Ectodermal cell (in vitro differentiated cells): ENCODE results near the gene CPVL.

Source experiments
- H3K27ac ChIP-seq: 2 replicates; pipeline ENCODE4 v1.7.0; 2013; ENCODE audit warnings: mild to moderate bottlenecking, low read depth, low read length; ENCODE audit not compliant: insufficient read depth, poor library complexity, severe bottlenecking
- H3K27me3 ChIP-seq: 2 replicates; pipeline ENCODE4 v1.7.0; 2013; ENCODE audit warnings: mild to moderate bottlenecking, low read length; ENCODE audit not compliant: insufficient read depth, control insufficient read depth, poor library complexity, severe bottlenecking
- H3K36me3 ChIP-seq: one replicate; pipeline ENCODE4 v1.7.0; 2013; ENCODE audit warnings: low read length; ENCODE audit not compliant: control insufficient read depth, insufficient read depth
- H3K4me1 ChIP-seq: one replicate; pipeline ENCODE4 v1.7.0; 2013; ENCODE audit warnings: low read length; ENCODE audit not compliant: control insufficient read depth, insufficient read depth
- H3K4me3 ChIP-seq: 2 replicates; pipeline ENCODE4 v1.7.0; 2013; ENCODE audit warnings: low read depth, low read length, control low read depth; ENCODE audit not compliant: insufficient read depth
- H3K9me3 ChIP-seq: 2 replicates; pipeline ENCODE4 v1.7.0; 2013; ENCODE audit warnings: mild to moderate bottlenecking, low read length, moderate library complexity; ENCODE audit not compliant: control insufficient read depth
- WGBS, 2 experiments: methylation state at CpG; one replicate each; pipeline ENCODE4 v1.1.7; 2013; ENCODE audit warnings: missing lambda C conversion rate in 2 of 2; 5-methylcytosine and 5-hydroxymethylcytosine counted together

Gene CPVL

GRCh38 chr7:28961972-28962371, 184.4 kb downstream of the CPVL start:
- no peak overlapping the region for H3K4me3 ChIP-seq
- peaks cover 21% of the 10 kb centered on the region for H3K27me3 ChIP-seq
- H3K27ac ChIP-seq: no peak overlapping the region
- 41 to 43% methylated on average over 5 of the region's 5 CpGs for WGBS, 2 experiments
- H3K36me3 ChIP-seq: no peaks in the 10 kb centered on the region
- H3K4me1 ChIP-seq: peaks cover 12% of the 10 kb centered on the region
- H3K9me3 ChIP-seq: no peaks in the 10 kb centered on the region

DNA sequence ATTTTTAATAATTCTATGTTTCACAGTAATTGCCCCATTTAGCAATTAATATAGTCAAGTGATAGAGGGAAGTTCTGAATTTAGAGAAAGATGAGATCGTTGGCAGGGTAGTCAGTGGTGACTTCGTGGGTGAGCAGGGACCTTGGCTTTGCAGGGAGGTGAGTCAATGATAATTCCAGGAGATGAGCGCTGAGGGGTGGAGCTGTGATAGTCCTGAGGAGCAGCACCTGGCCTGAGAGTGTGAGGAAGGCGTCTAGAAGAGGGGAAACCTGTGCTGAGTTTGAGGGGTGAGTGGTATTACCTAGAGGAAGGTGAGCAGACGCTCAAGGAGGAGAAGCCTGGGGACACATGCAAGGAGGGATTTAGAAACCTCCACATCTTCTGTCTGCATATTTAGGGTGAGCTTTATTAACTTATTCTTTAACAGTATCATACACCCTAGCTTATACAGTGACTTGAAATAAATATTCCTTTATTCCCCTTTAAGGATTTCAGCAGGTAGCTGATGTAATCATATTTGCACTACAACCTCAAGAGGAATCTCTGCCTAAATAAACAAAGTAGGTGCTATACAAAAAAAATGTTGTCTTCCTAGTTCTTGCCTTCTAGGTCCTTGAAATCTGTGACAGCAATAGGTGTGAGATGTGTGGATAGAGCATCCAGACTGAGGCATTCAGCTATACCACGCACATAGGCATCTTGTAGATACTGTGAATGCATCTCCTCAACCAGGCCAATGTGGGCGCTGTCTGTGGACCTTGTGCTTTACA, 186.1 kb downstream of the CPVL start:
- Histone ChIP-seq H3K36me3 (no peaks in the 10 kb centered on the region), H3K27ac (no peak overlapping the region), H3K9me3 (no peaks in the 10 kb centered on the region), H3K4me1 (peaks cover 15% of the 10 kb centered on the region), H3K4me3 (no peak overlapping the region), H3K27me3 (peaks cover 38% of the 10 kb centered on the region)
- 86 to 90% methylated on average over 7 of the region's 7 CpGs for WGBS, 2 experiments

GRCh38 chr7:28958980-28959347, 187.4 kb downstream of the CPVL start:
- H3K4me3 ChIP-seq: peak overlapping the region; percentile 52

GRCh38 chr7:28958235-28958979, 187.9 kb downstream of the CPVL start, which contains the start of gene TRIL:
Gene TRIL, minus strand, starts transcription at chr7:28958330. Its CDS starts 284 bp downstream, at chr7:28958046.
- WGBS, 2 experiments: 1 to 2% methylated on average over 66 of the region's 66 CpGs
- peaks cover 17% of the 10 kb centered on the region for H3K4me1 ChIP-seq
- H3K27ac ChIP-seq: peak within 1 kb of the TSS; percentile 22
- H3K36me3 ChIP-seq: no peaks in the 10 kb centered on the region
- no peaks in the 10 kb centered on the region for H3K9me3 ChIP-seq
- peak within 1 kb of the TSS; percentile 52 for H3K4me3 ChIP-seq
- peaks cover 40% of the 10 kb centered on the region for H3K27me3 ChIP-seq

More at GRCh38 chr7:28958980-28959347, 187.4 kb downstream of the CPVL start:
- Histone ChIP-seq H3K36me3 (no peaks in the 10 kb centered on the region), H3K27ac (no peak overlapping the region), H3K4me1 (peaks cover 15% of the 10 kb centered on the region), H3K27me3 (peaks cover 40% of the 10 kb centered on the region), H3K9me3 (no peaks in the 10 kb centered on the region)
- WGBS, 2 experiments: 45 to 51% methylated on average over 6 of the region's 6 CpGs

DNA sequence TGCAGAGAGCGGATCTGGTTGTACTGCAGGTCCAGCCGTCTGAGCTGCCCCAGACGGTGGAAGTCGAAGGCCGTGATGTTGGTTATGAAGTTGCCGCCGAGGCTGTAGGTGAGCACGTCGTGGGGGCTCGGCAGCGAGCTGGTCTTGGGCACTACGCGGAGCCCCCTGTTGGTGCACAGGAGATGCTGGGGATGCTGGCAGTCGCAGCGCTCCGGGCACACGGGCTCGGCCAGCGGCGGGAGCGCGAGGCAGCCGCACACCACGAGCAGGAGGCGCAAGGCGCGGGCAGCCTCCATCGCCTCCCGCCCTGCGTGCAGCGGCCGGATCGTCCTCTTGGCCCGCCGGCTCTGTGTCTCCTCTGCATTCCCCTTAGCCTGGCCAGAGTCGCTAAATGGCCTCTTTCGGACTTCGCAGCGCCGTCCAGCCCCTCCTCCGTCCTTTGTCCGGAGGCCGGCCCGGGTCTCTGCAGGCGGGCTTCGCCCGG, 188.5 kb downstream of the CPVL start:
- Histone ChIP-seq H3K27ac (peak overlapping the region; percentile 22), H3K4me3 (peak overlapping the region; percentile 52), H3K36me3 (no peaks in the 10 kb centered on the region), H3K27me3 (peaks cover 40% of the 10 kb centered on the region), H3K9me3 (no peaks in the 10 kb centered on the region), H3K4me1 (peaks cover 19% of the 10 kb centered on the region)
- WGBS, 2 experiments: 2 to 3% methylated on average over 47 of the region's 47 CpGs

DNA sequence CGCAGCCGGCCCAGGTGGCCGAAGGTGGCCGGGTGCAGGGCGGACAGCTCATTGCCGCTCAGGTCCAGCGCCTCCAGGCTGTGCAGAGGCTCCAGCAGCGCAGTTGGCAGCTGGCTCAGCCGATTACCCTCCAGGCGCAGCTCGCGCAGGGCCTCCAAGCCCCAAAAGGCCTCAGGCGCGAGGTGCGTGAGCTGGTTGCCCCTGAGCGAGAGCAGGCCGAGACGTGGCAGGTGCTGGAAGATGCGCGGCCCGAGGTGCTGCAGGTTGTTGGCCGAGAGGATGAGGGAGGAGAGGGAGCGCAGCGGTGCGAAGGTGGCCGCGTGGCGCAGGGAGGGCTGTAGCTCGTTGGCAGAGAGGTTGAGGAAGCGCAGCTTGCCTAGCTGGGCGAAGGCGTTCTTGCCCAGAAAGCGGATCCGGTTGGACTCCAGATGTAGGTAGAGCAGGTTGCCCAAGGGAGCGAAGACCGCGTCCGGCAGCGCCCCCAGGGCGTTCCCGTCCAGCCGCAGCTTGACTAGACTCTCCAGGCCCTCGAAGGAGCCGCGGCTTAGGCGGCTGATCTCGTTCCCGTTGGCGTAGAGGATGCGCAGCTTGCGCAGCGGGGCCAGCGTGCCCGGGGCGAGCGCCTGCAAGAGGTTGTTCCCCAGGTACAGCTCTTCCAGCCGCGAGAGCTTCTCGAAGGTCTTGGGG, 189.1 kb downstream of the CPVL start:
- 4% methylated on average over 59 of the region's 59 CpGs for WGBS, 2 experiments
- peak overlapping the region; percentile 52 for H3K4me3 ChIP-seq
- H3K4me1 ChIP-seq: peaks cover 16% of the 10 kb centered on the region
- peaks cover 40% of the 10 kb centered on the region for H3K27me3 ChIP-seq
- no peak overlapping the region for H3K27ac ChIP-seq
- no peaks in the 10 kb centered on the region for H3K36me3 ChIP-seq
- H3K9me3 ChIP-seq: no peaks in the 10 kb centered on the region

GRCh38 chr7:28956608-28957063, 189.7 kb downstream of the CPVL start:
- WGBS, 2 experiments: 1% methylated on average over 39 of the region's 39 CpGs
- Histone ChIP-seq H3K36me3 (no peaks in the 10 kb centered on the region), H3K4me3 (peak overlapping the region; percentile 52), H3K4me1 (peaks cover 11% of the 10 kb centered on the region), H3K27me3 (peaks cover 40% of the 10 kb centered on the region), H3K27ac (no peak overlapping the region), H3K9me3 (no peaks in the 10 kb centered on the region)

- Histone ChIP-seq H3K4me3 (peak overlapping the region; percentile 52), H3K9me3 (no peaks in the 10 kb centered on the region), H3K27me3 (peaks cover 40% of the 10 kb centered on the region), H3K27ac (no peak overlapping the region), H3K4me1 (peaks cover 11% of the 10 kb centered on the region), H3K36me3 (no peaks in the 10 kb centered on the region)
- 33% methylated on average over 104 of the region's 104 CpGs for WGBS, 2 experiments
Measured at GRCh38 chr7:28955718-28956607, 190.4 kb downstream of the CPVL start.

- Histone ChIP-seq H3K4me3 (no peak overlapping the region), H3K9me3 (no peaks in the 10 kb centered on the region), H3K27ac (no peak overlapping the region), H3K4me1 (peaks cover 11% of the 10 kb centered on the region), H3K36me3 (no peaks in the 10 kb centered on the region), H3K27me3 (peaks cover 40% of the 10 kb centered on the region)
- 91 to 95% methylated on average over 22 of the region's 22 CpGs for WGBS, 2 experiments
Measured at GRCh38 chr7:28955356-28955717, 191.0 kb downstream of the CPVL start.
